Gastrocnemius medialis (tissue), 4 donors: Measurements from ENCODE around the gene SLITRK3. TPM values are rescaled to one million over a fixed set of nuclear protein-coding genes. Genes with fewer than 3 reads are reported as not detected.

ENCODE experiments used
- total RNA-seq, 4 donors: library from RNA; depleted of rRNA; stranded (reverse); fragments of >200 nt; gene quantifications; one replicate each; pipeline versions ENCODE4 v1.1.0 to v1.2.3, GENCODE V29; 2016

SLITRK3 gene
- total RNA-seq, 4 donors from 2014 or later, result not detected

Other genes starting within 250 kb of the SLITRK3 start
- not detected for gene SI, start 117.9 kb downstream of the SLITRK3 start, total RNA-seq